ENCODE measurements around the gene EXOC3. TPM values are rescaled to one million over a fixed set of nuclear protein-coding genes. Genes with fewer than 3 reads are reported as not detected.

EXOC3 gene
- total RNA-seq, 1 donor from 2014 or later: 66.4 TPM

- DNase-seq (ENCODE audit: low spot score): no peak
- H3K9me3 Mint-ChIP-seq: no peaks in the 10 kb centered on the region
- no peak overlapping the region for H3K4me3 Mint-ChIP-seq (ENCODE audit: low read depth)
- H3K27ac Mint-ChIP-seq: no peak overlapping the region
- H3K27me3 Mint-ChIP-seq (ENCODE audit: low read depth): no peaks in the 10 kb centered on the region
- peaks cover 30% of the 10 kb centered on the region for H3K36me3 Mint-ChIP-seq (ENCODE audit: low read depth)
- peaks cover 4% of the 10 kb centered on the region for H3K4me1 Mint-ChIP-seq (ENCODE audit: low read depth)
- intact Hi-C loops (cut with micrococcal nuclease): no loop called here
These were observed 10.6 kb upstream of the EXOC3 start for GRCh38 chr5:432201-432927.

- no peaks in the 10 kb centered on the region for H3K9me3 Mint-ChIP-seq
- no peak overlapping the region for H3K4me3 Mint-ChIP-seq (ENCODE audit: low read depth)
- intact Hi-C loops (cut with micrococcal nuclease): no loop called here
- H3K4me1 Mint-ChIP-seq (ENCODE audit: low read depth): peaks cover 4% of the 10 kb centered on the region
- no peaks in the 10 kb centered on the region for H3K27me3 Mint-ChIP-seq (ENCODE audit: low read depth)
- no peak overlapping the region for H3K27ac Mint-ChIP-seq
- DNase-seq (ENCODE audit: low spot score): no peak
- peaks cover 25% of the 10 kb centered on the region for H3K36me3 Mint-ChIP-seq (ENCODE audit: low read depth)
These were observed 9.8 kb upstream of the EXOC3 start for GRCh38 chr5:432928-433791.

- Mint-ChIP-seq H3K9me3 (no peaks in the 10 kb centered on the region), H3K4me1 (ENCODE audit: low read depth) (peaks cover 4% of the 10 kb centered on the region), H3K27ac (no peak overlapping the region), H3K27me3 (ENCODE audit: low read depth) (no peaks in the 10 kb centered on the region), H3K4me3 (ENCODE audit: low read depth) (no peak overlapping the region), H3K36me3 (ENCODE audit: low read depth) (peaks cover 20% of the 10 kb centered on the region)
- intact Hi-C loops (cut with micrococcal nuclease): no loop called here
- DNase-seq (ENCODE audit: low spot score): no peak
These were observed 9.1 kb upstream of the EXOC3 start for GRCh38 chr5:433836-434235.

GRCh38 chr5:434443-435146, 8.4 kb upstream of the EXOC3 start:
- H3K4me3 Mint-ChIP-seq (ENCODE audit: low read depth): no peak overlapping the region
- intact Hi-C loops (cut with micrococcal nuclease): no loop called here

GRCh38 chr5:435156-435790, 7.7 kb upstream of the EXOC3 start:
- no peaks in the 10 kb centered on the region for H3K27me3 Mint-ChIP-seq (ENCODE audit: low read depth)
- peaks cover 4% of the 10 kb centered on the region for H3K4me1 Mint-ChIP-seq (ENCODE audit: low read depth)
- no peaks in the 10 kb centered on the region for H3K9me3 Mint-ChIP-seq
- intact Hi-C loops (cut with micrococcal nuclease): no loop called here
- H3K36me3 Mint-ChIP-seq (ENCODE audit: low read depth): peaks cover 13% of the 10 kb centered on the region
- no peak for DNase-seq (ENCODE audit: low spot score)
- H3K27ac Mint-ChIP-seq: no peak overlapping the region
- no peak overlapping the region for H3K4me3 Mint-ChIP-seq (ENCODE audit: low read depth)

More at GRCh38 chr5:434443-435146, 8.4 kb upstream of the EXOC3 start:
- peaks cover 17% of the 10 kb centered on the region for H3K36me3 Mint-ChIP-seq (ENCODE audit: low read depth)
- H3K27me3 Mint-ChIP-seq (ENCODE audit: low read depth): no peaks in the 10 kb centered on the region
- no peaks in the 10 kb centered on the region for H3K9me3 Mint-ChIP-seq
- H3K27ac Mint-ChIP-seq: no peak overlapping the region
- peaks cover 4% of the 10 kb centered on the region for H3K4me1 Mint-ChIP-seq (ENCODE audit: low read depth)
- no peak for DNase-seq (ENCODE audit: low spot score)

GRCh38 chr5:435961-436640, 6.9 kb upstream of the EXOC3 start:
- Mint-ChIP-seq H3K36me3 (ENCODE audit: low read depth) (peaks cover 10% of the 10 kb centered on the region), H3K4me3 (ENCODE audit: low read depth) (no peak overlapping the region), H3K27ac (no peak overlapping the region), H3K4me1 (ENCODE audit: low read depth) (peaks cover 7% of the 10 kb centered on the region), H3K27me3 (ENCODE audit: low read depth) (no peaks in the 10 kb centered on the region), H3K9me3 (no peaks in the 10 kb centered on the region)
- intact Hi-C loops (cut with micrococcal nuclease): no loop called here
- DNase-seq (ENCODE audit: low spot score): no peak

- no peak overlapping the region for H3K4me3 Mint-ChIP-seq (ENCODE audit: low read depth)
- no peaks in the 10 kb centered on the region for H3K9me3 Mint-ChIP-seq
- no peaks in the 10 kb centered on the region for H3K27me3 Mint-ChIP-seq (ENCODE audit: low read depth)
- H3K27ac Mint-ChIP-seq: no peak overlapping the region
- peaks cover 6% of the 10 kb centered on the region for H3K4me1 Mint-ChIP-seq (ENCODE audit: low read depth)
- intact Hi-C loops (cut with micrococcal nuclease): no loop called here
- peaks cover 9% of the 10 kb centered on the region for H3K36me3 Mint-ChIP-seq (ENCODE audit: low read depth)
- DNase-seq (ENCODE audit: low spot score): no peak
These were observed 6.4 kb upstream of the EXOC3 start for GRCh38 chr5:436641-436975.

GRCh38 chr5:437281-437771, 5.7 kb upstream of the EXOC3 start:
- H3K27ac Mint-ChIP-seq: no peak overlapping the region
- H3K4me1 Mint-ChIP-seq (ENCODE audit: low read depth): peaks cover 10% of the 10 kb centered on the region
- no peaks in the 10 kb centered on the region for H3K27me3 Mint-ChIP-seq (ENCODE audit: low read depth)
- peaks cover 3% of the 10 kb centered on the region for H3K36me3 Mint-ChIP-seq (ENCODE audit: low read depth)
- H3K4me3 Mint-ChIP-seq (ENCODE audit: low read depth): no peak overlapping the region
- intact Hi-C loops (cut with micrococcal nuclease): no loop called here
- DNase-seq (ENCODE audit: low spot score): no peak
- H3K9me3 Mint-ChIP-seq: no peaks in the 10 kb centered on the region

- Mint-ChIP-seq H3K4me1 (ENCODE audit: low read depth) (peaks cover 15% of the 10 kb centered on the region), H3K4me3 (ENCODE audit: low read depth) (no peak overlapping the region), H3K27ac (no peak overlapping the region), H3K36me3 (ENCODE audit: low read depth) (no peaks in the 10 kb centered on the region), H3K9me3 (no peaks in the 10 kb centered on the region), H3K27me3 (ENCODE audit: low read depth) (no peaks in the 10 kb centered on the region)
- intact Hi-C loops (cut with micrococcal nuclease): no loop called here
- DNase-seq (ENCODE audit: low spot score): no peak
These were observed 4.4 kb upstream of the EXOC3 start for GRCh38 chr5:438481-438981.

- H3K36me3 Mint-ChIP-seq (ENCODE audit: low read depth): no peaks in the 10 kb centered on the region
- H3K4me1 Mint-ChIP-seq (ENCODE audit: low read depth): peaks cover 18% of the 10 kb centered on the region
- no peak for DNase-seq (ENCODE audit: low spot score)
- no peak overlapping the region for H3K27ac Mint-ChIP-seq
- no peaks in the 10 kb centered on the region for H3K9me3 Mint-ChIP-seq
- H3K27me3 Mint-ChIP-seq (ENCODE audit: low read depth): no peaks in the 10 kb centered on the region
- H3K4me3 Mint-ChIP-seq (ENCODE audit: low read depth): no peak overlapping the region
- intact Hi-C loops (cut with micrococcal nuclease): no loop called here
These were observed 3.8 kb upstream of the EXOC3 start for GRCh38 chr5:439181-439580.

- Mint-ChIP-seq H3K36me3 (ENCODE audit: low read depth) (peaks cover under 1% of the 10 kb centered on the region), H3K9me3 (no peaks in the 10 kb centered on the region), H3K4me1 (ENCODE audit: low read depth) (peaks cover 23% of the 10 kb centered on the region), H3K27ac (no peak overlapping the region), H3K27me3 (ENCODE audit: low read depth) (no peaks in the 10 kb centered on the region), H3K4me3 (ENCODE audit: low read depth) (no peak overlapping the region)
- intact Hi-C loops (cut with micrococcal nuclease): no loop called here
- no peak for DNase-seq (ENCODE audit: low spot score)
These were observed 3.3 kb upstream of the EXOC3 start for GRCh38 chr5:439636-440035.
